Muscle of arm (tissue), 12 donors: Measurements from ENCODE around the gene FMN1. TPM values are rescaled to one million over a fixed set of nuclear protein-coding genes. Genes with fewer than 3 reads are reported as not detected.
"Not testable (repeated sequence)": the region's sequence is repeated elsewhere in the genome, so short reads cannot be mapped to it uniquely, and the experiment has no call there.

Experiments
- DNase-seq: peaks from one replicate; pipeline ENCODE4 v3.0.0-alpha.2; 2013
- polyA plus RNA-seq, 12 donors: library from polyadenylated mRNA; unstranded; fragments of 120-200 nt; gene quantifications; one replicate each; pipeline ENCODE4 v1.2.1, GENCODE V29; 2013; ENCODE audit not compliant: insufficient read length in 12 of 12

FMN1 gene
- polyA plus RNA-seq, 12 donors: 1.2 to 4.2 (median 2.2) TPM; not detected in 1

GRCh38 chr15:32855942-32856341 lies 338.6 kb downstream of the FMN1 start:
- no peak for DNase-seq

- DNase-seq: no peak
Observed at GRCh38 chr15:32853592-32853991, 340.9 kb downstream of the FMN1 start.

- no peak for DNase-seq
Observed at GRCh38 chr15:32852771-32853170, 341.7 kb downstream of the FMN1 start.

- no peak for DNase-seq
Observed at GRCh38 chr15:32852017-32852416, 342.5 kb downstream of the FMN1 start.

GRCh38 chr15:32851572-32851971 lies 342.9 kb downstream of the FMN1 start:
- DNase-seq: no peak

GRCh38 chr15:32849769-32850668 lies 344.5 kb downstream of the FMN1 start:
- DNase-seq: no peak

- not testable (repeated sequence) for DNase-seq
Observed at GRCh38 chr15:32846671-32847070, 347.8 kb downstream of the FMN1 start.

- DNase-seq: no peak
Observed at GRCh38 chr15:32844118-32844711, 350.3 kb downstream of the FMN1 start.

- no peak for DNase-seq
Observed at GRCh38 chr15:32843219-32843815, 351.2 kb downstream of the FMN1 start.

GRCh38 chr15:32842081-32842480 lies 352.4 kb downstream of the FMN1 start:
- DNase-seq: no peak

- no peak for DNase-seq
Observed at GRCh38 chr15:32840507-32841245, 353.8 kb downstream of the FMN1 start.

- DNase-seq: no peak
Observed at GRCh38 chr15:32838820-32839219, 355.7 kb downstream of the FMN1 start.

GRCh38 chr15:32838338-32838737 lies 356.2 kb downstream of the FMN1 start:
- DNase-seq: no peak

- no peak for DNase-seq
Observed at GRCh38 chr15:32837935-32838334, 356.6 kb downstream of the FMN1 start.

GRCh38 chr15:32834156-32834555 lies 360.4 kb downstream of the FMN1 start:
- no peak for DNase-seq

- DNase-seq: no peak
Observed at GRCh38 chr15:32833379-32833821, 361.1 kb downstream of the FMN1 start.

GRCh38 chr15:32831485-32831884 lies 363.0 kb downstream of the FMN1 start:
- DNase-seq: no peak

- no peak for DNase-seq
Observed at GRCh38 chr15:32830241-32830640, 364.3 kb downstream of the FMN1 start.

- no peak for DNase-seq
Observed at GRCh38 chr15:32829436-32829835, 365.1 kb downstream of the FMN1 start.

GRCh38 chr15:32828507-32829186 lies 365.9 kb downstream of the FMN1 start:
- no peak for DNase-seq

- no peak for DNase-seq
Observed at GRCh38 chr15:32826685-32827084, 367.8 kb downstream of the FMN1 start.

GRCh38 chr15:32825219-32825618 lies 369.3 kb downstream of the FMN1 start:
- DNase-seq: no peak
